ENCODE data around the gene RBM7.

GRCh38 chr11:114375052-114375451, 25.4 kb upstream of the RBM7 start:
- TF ChIP-seq, protein P1, sequence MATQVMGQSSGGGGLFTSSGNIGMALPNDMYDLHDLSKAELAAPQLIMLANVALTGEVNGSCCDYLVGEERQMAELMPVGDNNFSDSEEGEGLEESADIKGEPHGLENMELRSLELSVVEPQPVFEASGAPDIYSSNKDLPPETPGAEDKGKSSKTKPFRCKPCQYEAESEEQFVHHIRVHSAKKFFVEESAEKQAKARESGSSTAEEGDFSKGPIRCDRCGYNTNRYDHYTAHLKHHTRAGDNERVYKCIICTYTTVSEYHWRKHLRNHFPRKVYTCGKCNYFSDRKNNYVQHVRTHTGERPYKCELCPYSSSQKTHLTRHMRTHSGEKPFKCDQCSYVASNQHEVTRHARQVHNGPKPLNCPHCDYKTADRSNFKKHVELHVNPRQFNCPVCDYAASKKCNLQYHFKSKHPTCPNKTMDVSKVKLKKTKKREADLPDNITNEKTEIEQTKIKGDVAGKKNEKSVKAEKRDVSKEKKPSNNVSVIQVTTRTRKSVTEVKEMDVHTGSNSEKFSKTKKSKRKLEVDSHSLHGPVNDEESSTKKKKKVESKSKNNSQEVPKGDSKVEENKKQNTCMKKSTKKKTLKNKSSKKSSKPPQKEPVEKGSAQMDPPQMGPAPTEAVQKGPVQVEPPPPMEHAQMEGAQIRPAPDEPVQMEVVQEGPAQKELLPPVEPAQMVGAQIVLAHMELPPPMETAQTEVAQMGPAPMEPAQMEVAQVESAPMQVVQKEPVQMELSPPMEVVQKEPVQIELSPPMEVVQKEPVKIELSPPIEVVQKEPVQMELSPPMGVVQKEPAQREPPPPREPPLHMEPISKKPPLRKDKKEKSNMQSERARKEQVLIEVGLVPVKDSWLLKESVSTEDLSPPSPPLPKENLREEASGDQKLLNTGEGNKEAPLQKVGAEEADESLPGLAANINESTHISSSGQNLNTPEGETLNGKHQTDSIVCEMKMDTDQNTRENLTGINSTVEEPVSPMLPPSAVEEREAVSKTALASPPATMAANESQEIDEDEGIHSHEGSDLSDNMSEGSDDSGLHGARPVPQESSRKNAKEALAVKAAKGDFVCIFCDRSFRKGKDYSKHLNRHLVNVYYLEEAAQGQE (IDR thresholded peaks at IDR 0.05; ENCODE audit: low read depth) = no peak
- TF ChIP-seq YY1 (IDR thresholded peaks at IDR 0.05; ENCODE audit: low read depth) (no peak), EP300 (IDR thresholded peaks at IDR 0.05; ENCODE audit: borderline replicate concordance) (no peak), RAD21 (IDR thresholded peaks at IDR 0.05; ENCODE audit: low read depth) (no peak), EGR1 (IDR thresholded peaks at IDR 0.05) (no peak), FOXM1 (IDR thresholded peaks at IDR 0.05; ENCODE audit: borderline replicate concordance, low read depth) (no peak), TEAD4 (IDR thresholded peaks at IDR 0.05) (no peak), TCF12 (IDR thresholded peaks at IDR 0.05; ENCODE audit: low read depth) (no peak), ZBTB7A (IDR thresholded peaks at IDR 0.05; ENCODE audit: low read depth) (no peak), CEBPB (IDR thresholded peaks at IDR 0.05) (no peak), CREB1 (IDR thresholded peaks at IDR 0.05; ENCODE audit: low read depth) (no peak)
- TF ChIP-seq, protein P2, sequence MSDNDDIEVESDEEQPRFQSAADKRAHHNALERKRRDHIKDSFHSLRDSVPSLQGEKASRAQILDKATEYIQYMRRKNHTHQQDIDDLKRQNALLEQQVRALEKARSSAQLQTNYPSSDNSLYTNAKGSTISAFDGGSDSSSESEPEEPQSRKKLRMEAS (IDR thresholded peaks at IDR 0.05) = no peak
